ENCODE data around the gene SLC8A3. TPM values are rescaled to one million over a fixed set of nuclear protein-coding genes. Genes with fewer than 3 reads are reported as not detected.
A peak's percentile ranks its signal among the peaks of the same experiment; 100 is the strongest.

SLC8A3 gene
- polyA plus RNA-seq, 1 donor from 2014 or later = not detected

GRCh38 chr14:70114621-70115156, 74.1 kb downstream of the SLC8A3 start:
- Mint-ChIP-seq H3K9me3 (no peaks in the 10 kb centered on the region), H3K27ac (no peak overlapping the region), H3K4me1 (peaks cover 0 to 10% (median 0%) of the 10 kb centered on the region in 3 donors), H3K27me3 (peaks cover 7% of the 10 kb centered on the region), H3K36me3 (peaks cover 2% of the 10 kb centered on the region), H3K4me3 (no peak overlapping the region)

- Mint-ChIP-seq H3K9me3 (no peaks in the 10 kb centered on the region), H3K4me1 (peaks cover 0 to 10% (median 0%) of the 10 kb centered on the region in 3 donors)
Observed at GRCh38 chr14:70113211-70113610, 75.5 kb downstream of the SLC8A3 start.

GRCh38 chr14:70108419-70108818, 80.3 kb downstream of the SLC8A3 start:
- peaks cover 2% of the 10 kb centered on the region for H3K36me3 Mint-ChIP-seq
- no peaks in the 10 kb centered on the region for H3K9me3 Mint-ChIP-seq
- H3K27me3 Mint-ChIP-seq = no peaks in the 10 kb centered on the region
- no peak overlapping the region for H3K27ac Mint-ChIP-seq
- no peak overlapping the region for H3K4me3 Mint-ChIP-seq
- H3K4me1 Mint-ChIP-seq = no peaks in the 10 kb centered on the region

More at GRCh38 chr14:70113211-70113610, 75.5 kb downstream of the SLC8A3 start:
- Mint-ChIP-seq H3K27me3 (peaks cover 6% of the 10 kb centered on the region), H3K27ac (no peak overlapping the region), H3K36me3 (peaks cover 2% of the 10 kb centered on the region), H3K4me3 (no peak overlapping the region)

- Mint-ChIP-seq H3K27me3 (no peaks in the 10 kb centered on the region), H3K9me3 (no peaks in the 10 kb centered on the region), H3K36me3 (peaks cover 2% of the 10 kb centered on the region), H3K4me1 (no peaks in the 10 kb centered on the region), H3K27ac (no peak overlapping the region), H3K4me3 (no peak overlapping the region)
Observed at GRCh38 chr14:70107309-70107708, 81.4 kb downstream of the SLC8A3 start.

- no peak overlapping the region for H3K27ac Mint-ChIP-seq
- H3K4me3 Mint-ChIP-seq = no peak overlapping the region
- H3K27me3 Mint-ChIP-seq = peaks cover 3% of the 10 kb centered on the region
- H3K36me3 Mint-ChIP-seq = no peaks in the 10 kb centered on the region
- H3K9me3 Mint-ChIP-seq = no peaks in the 10 kb centered on the region
- no peaks in the 10 kb centered on the region for H3K4me1 Mint-ChIP-seq
Observed at GRCh38 chr14:70100071-70100470, 88.7 kb downstream of the SLC8A3 start.

GRCh38 chr14:70098250-70098809, 90.4 kb downstream of the SLC8A3 start:
- H3K27ac Mint-ChIP-seq = no peak overlapping the region
- no peak overlapping the region for H3K4me3 Mint-ChIP-seq
- H3K4me1 Mint-ChIP-seq = no peaks in the 10 kb centered on the region
- no peaks in the 10 kb centered on the region for H3K9me3 Mint-ChIP-seq
- H3K36me3 Mint-ChIP-seq = no peaks in the 10 kb centered on the region
- H3K27me3 Mint-ChIP-seq = peaks cover 3% of the 10 kb centered on the region

- Mint-ChIP-seq H3K27me3 (peaks cover 3% of the 10 kb centered on the region), H3K4me3 (no peak overlapping the region), H3K27ac (no peak overlapping the region), H3K36me3 (no peaks in the 10 kb centered on the region), H3K9me3 (no peaks in the 10 kb centered on the region), H3K4me1 (no peaks in the 10 kb centered on the region)
Observed at GRCh38 chr14:70097576-70098249, 91.0 kb downstream of the SLC8A3 start.

GRCh38 chr14:70096866-70097265, 91.9 kb downstream of the SLC8A3 start:
- Mint-ChIP-seq H3K4me1 (no peaks in the 10 kb centered on the region), H3K27me3 (peaks cover 3% of the 10 kb centered on the region), H3K27ac (no peak overlapping the region), H3K36me3 (no peaks in the 10 kb centered on the region), H3K9me3 (peaks cover 0 to 1% (median 0%) of the 10 kb centered on the region in 3 donors), H3K4me3 (peak overlapping the region in 1 of 4 donors; percentile 20)

- Mint-ChIP-seq H3K9me3 (peaks cover 0 to 2% (median 0%) of the 10 kb centered on the region in 3 donors), H3K4me3 (no peak overlapping the region), H3K27me3 (peaks cover 4% of the 10 kb centered on the region), H3K36me3 (no peaks in the 10 kb centered on the region), H3K4me1 (no peaks in the 10 kb centered on the region), H3K27ac (no peak overlapping the region)
Observed at GRCh38 chr14:70094631-70095030, 94.1 kb downstream of the SLC8A3 start.

GRCh38 chr14:70094106-70094505, 94.6 kb downstream of the SLC8A3 start:
- Mint-ChIP-seq H3K9me3 (peaks cover 0 to 2% (median 0%) of the 10 kb centered on the region in 3 donors), H3K36me3 (no peaks in the 10 kb centered on the region), H3K4me3 (no peak overlapping the region), H3K27ac (no peak overlapping the region), H3K4me1 (no peaks in the 10 kb centered on the region), H3K27me3 (peaks cover 4% of the 10 kb centered on the region)

GRCh38 chr14:70093156-70093555, 95.6 kb downstream of the SLC8A3 start:
- Mint-ChIP-seq H3K9me3 (peaks cover 0 to 2% (median 0%) of the 10 kb centered on the region in 3 donors), H3K27ac (no peak overlapping the region), H3K4me1 (no peaks in the 10 kb centered on the region), H3K36me3 (no peaks in the 10 kb centered on the region), H3K27me3 (peaks cover 2% of the 10 kb centered on the region), H3K4me3 (no peak overlapping the region)

GRCh38 chr14:70087380-70087697, 101.4 kb downstream of the SLC8A3 start:
- H3K4me1 Mint-ChIP-seq = peaks cover 0 to 4% (median 3%) of the 10 kb centered on the region in 3 donors
- no peak overlapping the region for H3K4me3 Mint-ChIP-seq
- H3K9me3 Mint-ChIP-seq = peaks cover 0 to 2% (median 0%) of the 10 kb centered on the region in 3 donors
- peaks cover 2% of the 10 kb centered on the region for H3K27me3 Mint-ChIP-seq
- no peak overlapping the region for H3K27ac Mint-ChIP-seq
- H3K36me3 Mint-ChIP-seq = no peaks in the 10 kb centered on the region

GRCh38 chr14:70086685-70087379, 101.9 kb downstream of the SLC8A3 start:
- peaks cover 0 to under 1% (median 0%) of the 10 kb centered on the region in 3 donors for H3K9me3 Mint-ChIP-seq
- H3K36me3 Mint-ChIP-seq = no peaks in the 10 kb centered on the region
- H3K27ac Mint-ChIP-seq = no peak overlapping the region
- H3K4me3 Mint-ChIP-seq = no peak overlapping the region
- peaks cover 0 to 4% (median 3%) of the 10 kb centered on the region in 3 donors for H3K4me1 Mint-ChIP-seq
- H3K27me3 Mint-ChIP-seq = peaks cover 2% of the 10 kb centered on the region

GRCh38 chr14:70084226-70084625, 104.5 kb downstream of the SLC8A3 start:
- H3K4me3 Mint-ChIP-seq = no peak overlapping the region
- H3K9me3 Mint-ChIP-seq = no peaks in the 10 kb centered on the region
- H3K36me3 Mint-ChIP-seq = no peaks in the 10 kb centered on the region
- peaks cover 0 to 4% (median 3%) of the 10 kb centered on the region in 3 donors for H3K4me1 Mint-ChIP-seq
- H3K27me3 Mint-ChIP-seq = no peaks in the 10 kb centered on the region
- H3K27ac Mint-ChIP-seq = no peak overlapping the region

- H3K9me3 Mint-ChIP-seq = no peaks in the 10 kb centered on the region
- H3K27me3 Mint-ChIP-seq = peaks cover 12% of the 10 kb centered on the region
- no peak overlapping the region for H3K4me3 Mint-ChIP-seq
- no peaks in the 10 kb centered on the region for H3K36me3 Mint-ChIP-seq
- H3K27ac Mint-ChIP-seq = no peak overlapping the region
- peaks cover 0 to 6% (median 3%) of the 10 kb centered on the region in 3 donors for H3K4me1 Mint-ChIP-seq
Observed at GRCh38 chr14:70082394-70082793, 106.4 kb downstream of the SLC8A3 start.
